Measurements from ENCODE around the gene TPPP3. TPM values are rescaled to one million over a fixed set of nuclear protein-coding genes. Genes with fewer than 3 reads are reported as not detected.

The TPPP3 gene
- total RNA-seq: 0.22 and 0.52 TPM in 2 replicates

DNA sequence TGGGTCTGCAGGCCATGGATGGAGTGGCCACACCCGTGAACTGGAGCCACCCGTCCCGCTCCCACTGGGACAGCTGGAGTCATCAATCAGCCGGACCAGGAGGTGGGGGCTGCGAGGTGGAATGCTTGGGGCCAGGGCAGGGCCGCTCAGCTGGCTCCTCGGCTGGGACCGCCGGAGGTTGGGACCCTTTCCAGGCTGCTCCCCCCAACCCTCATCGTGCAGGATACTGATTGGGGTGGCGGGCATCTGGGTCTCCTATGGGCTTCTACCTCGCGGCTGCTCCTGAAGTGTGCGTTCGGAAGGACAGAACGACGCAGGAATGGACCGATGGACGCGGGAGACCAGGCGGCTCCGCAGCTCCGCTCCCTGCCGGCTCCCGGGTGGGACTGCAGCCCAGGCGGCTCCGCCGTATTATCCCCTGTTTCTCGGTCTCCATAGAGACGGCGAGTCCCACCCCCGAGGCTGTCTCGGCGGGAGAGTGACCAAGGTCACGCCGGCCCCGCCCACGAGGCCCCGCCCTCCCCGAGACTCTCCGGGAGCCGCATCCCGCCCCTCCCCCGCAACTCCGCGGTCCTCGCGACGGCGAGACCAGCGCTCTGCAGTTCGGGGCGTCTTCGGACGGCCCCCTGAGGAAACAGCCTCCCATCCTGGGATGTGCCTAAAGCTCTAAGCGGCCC, at the start of gene TPPP3:
Gene TPPP3, minus strand, starts transcription at position 388 of the 677 bp plus-strand sequence. CDS start 2,387 bp downstream, outside the sequence.

DNA sequence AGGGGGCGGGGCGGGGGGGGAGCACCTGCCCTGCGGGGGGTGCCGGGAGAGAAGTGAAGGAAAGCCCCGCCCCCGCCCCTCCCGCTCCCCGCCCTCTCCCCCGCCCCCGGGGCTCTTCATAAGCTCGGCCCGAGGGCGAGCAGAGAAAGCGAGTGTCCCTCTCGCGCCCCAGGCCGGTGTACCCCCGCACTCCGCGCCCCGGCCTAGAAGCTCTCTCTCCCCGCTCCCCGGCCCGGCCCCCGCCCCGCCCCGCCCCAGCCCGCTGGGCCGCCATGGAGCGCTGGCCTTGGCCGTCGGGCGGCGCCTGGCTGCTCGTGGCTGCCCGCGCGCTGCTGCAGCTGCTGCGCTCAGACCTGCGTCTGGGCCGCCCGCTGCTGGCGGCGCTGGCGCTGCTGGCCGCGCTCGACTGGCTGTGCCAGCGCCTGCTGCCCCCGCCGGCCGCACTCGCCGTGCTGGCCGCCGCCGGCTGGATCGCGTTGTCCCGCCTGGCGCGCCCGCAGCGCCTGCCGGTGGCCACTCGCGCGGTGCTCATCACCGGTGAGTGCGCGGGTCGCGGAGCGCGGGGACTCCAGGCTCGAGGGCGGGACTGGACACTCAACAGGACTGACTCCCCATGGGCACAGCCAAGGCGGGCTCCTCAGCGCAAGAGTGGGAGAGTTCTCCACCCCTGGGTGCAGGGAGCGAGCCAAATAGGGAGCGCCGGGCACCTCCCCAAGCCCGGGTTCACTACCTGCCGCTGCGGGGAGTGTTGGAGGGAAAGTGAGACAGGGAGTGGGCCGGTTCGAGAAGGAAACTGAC, 37.9 kb upstream of the TPPP3 start, which contains the start of gene HSD11B2:
Gene HSD11B2, plus strand, starts transcription at position 145 of the 798 bp plus-strand sequence. Its CDS starts 128 bp downstream, at position 273.

DNA sequence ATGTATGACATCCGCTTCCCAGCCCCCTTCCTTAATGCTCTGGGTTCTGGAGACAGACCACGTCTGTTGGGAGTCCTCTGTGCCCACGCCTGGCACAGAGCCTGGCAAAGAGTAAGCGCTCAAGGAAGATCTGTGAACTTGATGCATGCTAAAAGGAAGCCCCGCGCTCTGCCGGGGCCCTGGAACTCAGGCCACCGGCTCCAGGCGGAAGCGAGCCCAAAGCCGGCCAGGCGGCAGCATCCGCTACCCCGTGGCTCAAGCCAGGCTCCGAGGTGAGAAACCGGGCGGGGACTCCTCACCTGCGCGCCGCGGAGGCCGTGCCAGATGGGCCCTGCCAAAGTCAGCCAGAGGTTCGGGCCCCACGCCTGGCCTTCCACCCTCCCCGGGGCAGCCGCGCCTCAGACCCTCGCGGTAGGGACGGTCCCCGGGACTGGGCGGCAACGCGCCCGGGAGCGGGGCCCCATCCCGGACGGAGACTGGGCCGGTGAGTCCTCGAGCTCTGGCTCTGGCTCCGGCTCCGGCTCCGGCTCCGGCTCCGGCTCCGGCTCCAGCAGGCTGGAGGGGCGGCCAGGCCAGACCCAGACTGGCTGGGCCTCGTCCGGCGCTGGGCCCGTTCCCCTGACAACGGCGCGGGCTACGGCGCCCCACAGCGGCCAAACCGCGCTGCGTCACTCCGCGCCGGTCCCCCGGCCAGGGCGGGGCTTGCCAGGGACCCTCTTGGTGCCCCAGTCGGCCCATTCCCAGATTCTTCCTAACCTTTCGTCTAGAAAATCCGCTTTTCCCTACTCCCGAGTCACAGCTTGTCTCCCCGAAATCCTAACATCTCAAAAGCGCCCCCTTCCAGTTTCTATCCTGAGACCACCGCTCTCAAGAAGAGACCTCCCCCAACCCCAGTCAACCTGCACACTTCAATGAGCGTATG, 22.8 kb upstream of the TPPP3 start, which contains the start of gene ZDHHC1:
Gene ZDHHC1, minus strand, starts transcription at position 606 of the 922 bp plus-strand sequence. CDS start 8,702 bp downstream, outside the sequence.

Small RNA genes within 50 kb of the gene (small RNA-seq; reads per million reads assigned to genes)
- gene RNU1-123P: not detected

Other genes starting within 250 kb of the TPPP3 start
- 45.9 and 50.6 TPM in 2 replicates for gene B3GNT9, start 242.5 kb downstream of the TPPP3 start, total RNA-seq
- gene TRADD, start 233.6 kb downstream of the TPPP3 start, total RNA-seq: 12.2 and 13.5 TPM in 2 replicates
- 11.2 and 12.7 TPM in 2 replicates for gene FBXL8, start 233.5 kb downstream of the TPPP3 start, total RNA-seq
- gene HSF4, start 228.8 kb downstream of the TPPP3 start, total RNA-seq: 3.0 and 4.4 TPM in 2 replicates
- 14.6 and 14.9 TPM in 2 replicates for gene NOL3, start 223.0 kb downstream of the TPPP3 start, total RNA-seq
- 3.7 and 4.2 TPM in 2 replicates for gene MATCAP1, start 209.5 kb downstream of the TPPP3 start, total RNA-seq
- not detected in 2 replicates for gene EXOC3L1, start 203.4 kb downstream of the TPPP3 start, total RNA-seq
- gene E2F4, start 201.3 kb downstream of the TPPP3 start, total RNA-seq: 38.9 and 43.9 TPM in 2 replicates
- 0.11 and 0.13 TPM in 2 replicates for gene ELMO3, start 194.4 kb downstream of the TPPP3 start, total RNA-seq
- 28.1 and 35.4 TPM in 2 replicates for gene TMEM208, start 166.4 kb downstream of the TPPP3 start, total RNA-seq
- 7.8 and 9.0 TPM in 2 replicates for gene FHOD1, start 146.0 kb downstream of the TPPP3 start, total RNA-seq
- 0.86 and 1.0 TPM in 2 replicates for gene SLC9A5, start 144.5 kb downstream of the TPPP3 start, total RNA-seq
- 18.0 and 19.1 TPM in 2 replicates for gene PLEKHG4, start 114.0 kb downstream of the TPPP3 start, total RNA-seq
- 0.11 TPM in 1 of 2 replicates, not detected in the other for gene KCTD19, start 66.8 kb downstream of the TPPP3 start, total RNA-seq
- gene LRRC36, start 66.7 kb downstream of the TPPP3 start, total RNA-seq: 0.43 TPM in 1 of 2 replicates, not detected in the other
- gene ZDHHC1, start 23.0 kb upstream of the TPPP3 start, total RNA-seq: 7.5 and 9.1 TPM in 2 replicates
- gene HSD11B2, start 37.6 kb upstream of the TPPP3 start, total RNA-seq: 0.11 TPM in 1 of 2 replicates, not detected in the other
- gene ATP6V0D1, start 87.7 kb upstream of the TPPP3 start, total RNA-seq: 86.0 and 99.0 TPM in 2 replicates
- not detected in 2 replicates for gene AGRP, start 90.0 kb upstream of the TPPP3 start, total RNA-seq
- gene RIPOR1, start 135.3 kb upstream of the TPPP3 start, total RNA-seq: 25.7 and 26.1 TPM in 2 replicates
- 29.7 and 30.7 TPM in 2 replicates for gene CTCF, start 169.0 kb upstream of the TPPP3 start, total RNA-seq

Measured in articular chondrocyte of knee joint (primary cell).